Thymus (tissue), 11 donors: ENCODE measurements around the gene XPO4. TPM values are rescaled to one million over a fixed set of nuclear protein-coding genes. Genes with fewer than 3 reads are reported as not detected.

ENCODE experiments used
- DNase-seq, 9 donors: peaks; one replicate each; pipeline ENCODE4 v3.0.0-alpha.2; 2013; ENCODE audit warnings: low spot score in 9 of 9, low read depth in 6 of 9, missing footprints in 1 of 9
- H3K27ac ChIP-seq, 2 donors: one replicate each; pipeline ENCODE4 v1.5.1; 2013; ENCODE audit warnings: control low read depth in 1 of 2, low read depth in 1 of 2, low read length in 1 of 2, mild to moderate bottlenecking in 1 of 2, moderate library complexity in 1 of 2
- H3K27me3 ChIP-seq, 2 donors: one replicate each; pipeline ENCODE4 v1.5.1; 2013; ENCODE audit warnings: low read length in 1 of 2; ENCODE audit not compliant: control insufficient read depth in 2 of 2, insufficient read depth in 1 of 2
- H3K36me3 ChIP-seq, 2 donors: one replicate each; pipeline ENCODE4 v1.5.1; 2013; ENCODE audit warnings: low read length in 1 of 2, mild to moderate bottlenecking in 1 of 2, moderate library complexity in 1 of 2; ENCODE audit not compliant: control insufficient read depth in 2 of 2, insufficient read depth in 2 of 2
- H3K4me1 ChIP-seq, 2 donors: one replicate each; pipeline ENCODE4 v1.5.1; 2013; ENCODE audit warnings: low read length in 2 of 2; ENCODE audit not compliant: control insufficient read depth in 2 of 2, insufficient read depth in 2 of 2
- H3K4me3 ChIP-seq, 2 donors: one replicate each; pipeline ENCODE4 v1.5.1; 2013; ENCODE audit warnings: low read length in 2 of 2, control low read depth in 1 of 2, mild to moderate bottlenecking in 1 of 2
- H3K9me3 ChIP-seq, 2 donors: one replicate each; pipeline ENCODE4 v1.5.1; 2013; ENCODE audit warnings: low read length in 1 of 2, mild to moderate bottlenecking in 1 of 2; ENCODE audit not compliant: control insufficient read depth in 2 of 2, insufficient read depth in 1 of 2
- WGBS: extraction: QIAGEN DNeasy Blood & Tissue Kit; methylation state at CpG from one replicate; pipeline ENCODE4 v1.1.7; 2013; 5-methylcytosine and 5-hydroxymethylcytosine counted together
- polyA plus RNA-seq: library from polyadenylated mRNA; stranded (reverse); fragments of 200-250 nt; gene quantifications from one replicate; pipeline ENCODE4 v1.2.3, GENCODE V29; 2013
- total RNA-seq: library from RNA; stranded (reverse); fragments of 120-200 nt; gene quantifications from one replicate; pipeline ENCODE4 v1.2.4, GENCODE V29; 2013
- donor health status: healthy.

Gene XPO4
- total and polyA plus RNA-seq, 2 donors = 4.9 to 13.2 TPM

DNA sequence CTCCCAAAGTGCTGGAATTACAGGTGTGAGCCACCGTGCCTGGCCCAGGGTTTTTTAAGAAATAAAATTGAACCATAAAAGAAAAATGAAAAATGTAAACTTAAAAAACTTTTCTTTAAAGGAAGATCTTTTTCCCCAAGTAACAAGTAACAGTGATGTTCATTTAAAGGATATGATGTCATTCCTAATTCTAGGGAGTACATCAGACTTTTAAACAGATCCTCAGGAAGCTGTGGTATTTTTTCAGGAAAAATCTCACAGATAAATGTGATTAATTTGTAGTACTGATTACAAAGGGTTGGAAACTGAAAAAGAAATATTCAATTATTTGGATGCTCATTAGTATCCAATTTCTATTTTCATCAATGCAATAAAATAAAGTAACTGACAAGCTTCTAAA lies 114.2 kb downstream of the XPO4 start:
- H3K27ac ChIP-seq = no peak overlapping the region
- peaks cover 7 to 24% of the 10 kb centered on the region in 2 donors for H3K36me3 ChIP-seq
- no peak overlapping the region for H3K4me3 ChIP-seq
- WGBS = 98% methylated on average over 1 of the region's 1 CpG
- H3K27me3 ChIP-seq = no peaks in the 10 kb centered on the region
- DNase-seq = no peak
- H3K9me3 ChIP-seq = no peaks in the 10 kb centered on the region
- no peaks in the 10 kb centered on the region for H3K4me1 ChIP-seq

DNA sequence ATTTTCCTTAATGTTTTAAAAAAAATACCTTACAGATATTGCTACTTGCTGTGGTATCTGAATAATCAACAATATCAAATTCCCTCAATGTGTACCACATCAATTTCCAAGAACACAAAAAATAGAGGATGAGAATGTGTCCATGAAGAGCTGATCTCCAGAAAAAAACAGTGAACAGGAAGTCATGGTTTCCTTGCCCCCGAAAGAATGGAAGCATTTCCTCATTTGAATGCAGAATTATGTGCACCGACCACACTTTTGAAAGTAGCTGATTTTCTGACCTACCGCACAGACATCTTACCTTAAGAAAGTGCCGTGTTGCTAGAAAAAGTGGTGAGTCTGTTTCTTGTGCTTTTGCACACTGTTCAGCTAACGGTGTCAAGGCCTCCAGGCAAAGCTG lies 115.4 kb downstream of the XPO4 start:
- no peak overlapping the region for H3K4me3 ChIP-seq
- no peak overlapping the region for H3K27ac ChIP-seq
- H3K9me3 ChIP-seq = no peaks in the 10 kb centered on the region
- no peaks in the 10 kb centered on the region for H3K27me3 ChIP-seq
- H3K36me3 ChIP-seq = peaks cover 6 to 31% of the 10 kb centered on the region in 2 donors
- no peaks in the 10 kb centered on the region for H3K4me1 ChIP-seq
- 89% methylated on average over 5 of the region's 5 CpGs for WGBS
- no peak for DNase-seq

DNA sequence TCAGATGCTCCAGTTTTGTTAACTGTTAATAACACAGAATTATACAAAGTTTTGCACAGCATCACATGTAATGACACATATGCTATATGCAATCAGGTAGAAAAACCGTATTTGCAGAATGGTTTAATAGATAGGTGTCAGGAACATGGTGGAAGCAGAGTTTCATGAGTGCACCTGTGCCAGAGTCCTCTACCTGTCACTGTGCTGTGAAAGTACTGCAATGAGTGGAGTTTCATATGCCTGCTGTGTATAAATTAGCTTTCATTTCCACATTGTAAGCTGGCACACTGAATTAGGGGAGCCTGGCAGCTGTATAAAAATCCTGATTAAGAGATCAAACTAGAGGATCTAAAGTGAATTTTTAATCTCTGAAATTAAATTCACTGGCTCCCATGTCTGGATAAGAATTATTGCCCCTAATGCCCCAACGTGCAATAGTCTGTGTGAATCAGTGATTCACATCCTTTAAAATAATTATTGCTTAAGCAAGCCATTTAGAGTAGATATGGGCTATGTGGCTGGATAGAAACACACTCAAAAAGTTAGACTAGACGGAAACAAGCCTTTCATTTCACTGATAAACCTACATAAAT lies 120.3 kb downstream of the XPO4 start:
- Histone ChIP-seq H3K36me3 (peaks cover under 1 to 21% of the 10 kb centered on the region in 2 donors), H3K27me3 (no peaks in the 10 kb centered on the region), H3K4me1 (no peaks in the 10 kb centered on the region), H3K27ac (no peak overlapping the region), H3K4me3 (no peak overlapping the region), H3K9me3 (no peaks in the 10 kb centered on the region)
- WGBS = 98% methylated on average over 3 of the region's 3 CpGs
- DNase-seq = no peak

DNA sequence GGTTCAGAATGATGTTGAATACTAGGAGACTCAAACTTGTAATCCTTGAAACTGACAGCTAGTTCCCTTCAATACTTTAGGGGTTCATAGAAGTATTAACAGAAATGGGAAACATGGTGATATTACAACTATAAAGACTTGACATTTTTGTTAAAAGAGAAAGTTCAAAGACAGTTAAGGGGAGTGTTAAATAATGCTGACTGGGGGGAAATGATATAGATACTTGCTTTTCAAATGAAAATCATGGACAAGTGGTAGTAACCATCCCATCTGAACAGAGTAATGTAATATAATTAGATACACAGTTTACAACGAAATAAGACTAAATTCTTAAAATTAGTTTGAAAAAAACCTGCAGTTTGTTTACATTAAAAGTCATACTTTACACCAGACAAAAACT lies 122.2 kb downstream of the XPO4 start:
- Histone ChIP-seq H3K36me3 (peaks cover 0 to 16% of the 10 kb centered on the region in 2 donors), H3K4me1 (no peaks in the 10 kb centered on the region), H3K27me3 (no peaks in the 10 kb centered on the region), H3K27ac (no peak overlapping the region), H3K9me3 (no peaks in the 10 kb centered on the region), H3K4me3 (no peak overlapping the region)
- no peak for DNase-seq
- 97% methylated on average over 1 of the region's 1 CpG for WGBS

DNA sequence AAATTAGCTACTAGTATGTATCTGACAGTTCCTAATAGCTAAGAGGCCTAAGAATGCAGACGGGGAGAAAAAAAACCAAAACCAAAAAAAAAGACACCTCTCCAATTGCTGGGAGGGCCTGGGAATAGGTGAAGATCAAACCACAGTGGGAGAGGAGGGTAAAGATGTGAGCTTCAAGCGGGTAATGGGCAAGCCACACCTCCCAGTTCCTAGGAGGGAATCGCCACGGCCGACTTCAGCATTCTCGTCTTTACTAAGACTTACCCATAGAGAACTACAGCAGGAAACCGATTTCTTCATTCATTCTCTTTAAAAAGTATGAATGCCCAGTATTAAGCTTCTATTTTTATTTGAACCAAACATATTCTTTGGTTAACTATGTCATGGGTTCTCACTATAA lies 123.1 kb downstream of the XPO4 start:
- Histone ChIP-seq H3K27ac (no peak overlapping the region), H3K36me3 (peaks cover 0 to 11% of the 10 kb centered on the region in 2 donors), H3K4me3 (no peak overlapping the region), H3K27me3 (no peaks in the 10 kb centered on the region), H3K4me1 (peaks cover 0 to under 1% of the 10 kb centered on the region in 2 donors), H3K9me3 (no peaks in the 10 kb centered on the region)
- no peak for DNase-seq
- 97% methylated on average over 7 of the region's 7 CpGs for WGBS

DNA sequence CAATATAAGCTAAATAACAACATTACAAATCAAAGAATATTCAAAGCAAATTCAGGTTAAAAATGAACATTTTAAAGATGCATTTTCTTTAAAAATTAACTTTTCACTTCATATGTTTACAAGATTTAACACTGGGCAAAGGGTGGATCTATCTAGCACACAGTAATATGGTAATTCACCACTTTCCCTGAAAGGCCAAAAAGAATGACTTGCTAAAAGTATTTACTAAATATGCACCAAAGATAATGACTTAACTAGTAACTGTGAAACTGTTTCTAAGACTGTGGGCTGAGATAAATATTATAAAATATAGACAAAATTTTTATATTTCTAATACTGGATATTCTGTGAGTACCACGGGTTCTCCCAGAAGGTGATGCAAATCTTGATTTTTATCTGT lies 124.2 kb downstream of the XPO4 start:
- Histone ChIP-seq H3K4me1 (peaks cover 0 to 6% of the 10 kb centered on the region in 2 donors), H3K9me3 (no peaks in the 10 kb centered on the region), H3K36me3 (peaks cover 0 to 9% of the 10 kb centered on the region in 2 donors), H3K4me3 (no peak overlapping the region), H3K27me3 (no peaks in the 10 kb centered on the region), H3K27ac (no peak overlapping the region)
- DNase-seq = no peak
- 100% methylated on average over 1 of the region's 1 CpG for WGBS

DNA sequence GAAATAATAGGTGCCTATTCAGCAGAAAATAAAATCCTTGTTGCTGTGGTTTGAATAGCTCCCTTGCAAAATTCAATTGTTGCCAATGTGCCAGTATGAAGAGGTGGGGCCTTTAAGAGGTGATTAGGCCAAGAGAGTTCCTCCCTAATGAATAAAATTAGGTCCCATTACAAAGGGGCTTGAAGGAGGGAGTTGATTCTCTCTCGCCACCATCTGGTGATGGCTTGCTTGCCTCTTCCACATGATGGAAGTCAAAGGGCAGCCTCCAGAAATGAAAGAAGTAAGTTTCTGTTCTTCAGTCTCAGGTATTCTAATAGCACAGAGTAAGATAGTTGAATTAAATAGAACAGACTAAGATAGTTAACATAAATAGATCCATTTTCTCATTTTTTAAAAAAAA lies 125.8 kb downstream of the XPO4 start:
- H3K27ac ChIP-seq = no peak overlapping the region
- H3K36me3 ChIP-seq = no peaks in the 10 kb centered on the region
- peaks cover 0 to under 1% of the 10 kb centered on the region in 2 donors for H3K9me3 ChIP-seq
- DNase-seq = no peak
- H3K27me3 ChIP-seq = no peaks in the 10 kb centered on the region
- H3K4me3 ChIP-seq = no peak overlapping the region
- H3K4me1 ChIP-seq = peaks cover 9 to 16% of the 10 kb centered on the region in 2 donors
- WGBS = 100% methylated on average over 1 of the region's 1 CpG

DNA sequence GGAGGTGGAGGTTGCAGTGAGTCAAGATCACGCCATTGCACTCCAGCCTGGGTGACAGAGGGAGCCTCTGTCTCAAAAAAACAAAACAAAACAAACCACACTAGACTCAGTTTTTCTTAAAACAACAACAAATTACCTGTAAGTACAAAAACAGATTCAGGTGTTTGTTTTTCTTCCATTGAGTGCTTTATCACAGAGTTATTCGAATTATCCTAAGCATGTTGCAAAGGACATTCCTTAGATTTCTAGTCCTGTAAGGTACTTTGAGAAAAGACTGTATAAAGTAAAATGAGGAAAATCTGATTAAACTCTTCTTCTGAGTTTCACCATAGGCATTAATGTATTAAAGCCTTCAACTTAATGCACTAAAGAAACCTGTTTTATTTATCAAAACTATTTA lies 126.6 kb downstream of the XPO4 start:
- H3K27ac ChIP-seq = no peak overlapping the region
- DNase-seq = no peak
- H3K4me1 ChIP-seq = peaks cover 9 to 16% of the 10 kb centered on the region in 2 donors
- H3K9me3 ChIP-seq = peaks cover 0 to 3% of the 10 kb centered on the region in 2 donors
- no peak overlapping the region for H3K4me3 ChIP-seq
- no peaks in the 10 kb centered on the region for H3K27me3 ChIP-seq
- H3K36me3 ChIP-seq = peaks cover 0 to 6% of the 10 kb centered on the region in 2 donors
- 97% methylated on average over 2 of the region's 2 CpGs for WGBS

DNA sequence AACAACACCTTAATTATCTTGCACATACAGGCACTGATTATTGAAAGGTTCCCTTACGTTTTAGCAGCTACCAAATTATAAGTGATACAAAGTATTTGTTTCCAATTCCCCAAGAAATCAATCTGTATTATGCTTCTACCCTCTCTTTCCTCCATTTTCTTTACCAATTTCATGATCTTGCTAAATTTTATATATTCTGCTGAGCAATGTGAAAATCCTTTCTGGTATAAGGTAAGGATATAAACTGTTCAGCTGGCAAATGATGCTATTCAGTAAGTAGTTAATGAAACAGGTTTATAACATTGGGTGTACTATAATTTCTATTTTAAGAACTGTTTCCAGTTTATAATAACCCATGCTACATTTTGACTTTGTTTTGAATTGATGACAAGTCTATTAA lies 127.8 kb downstream of the XPO4 start:
- Histone ChIP-seq H3K27ac (no peak overlapping the region), H3K9me3 (peaks cover 0 to 3% of the 10 kb centered on the region in 2 donors), H3K36me3 (peaks cover 0 to 13% of the 10 kb centered on the region in 2 donors), H3K27me3 (no peaks in the 10 kb centered on the region), H3K4me3 (no peak overlapping the region), H3K4me1 (peaks cover 9 to 16% of the 10 kb centered on the region in 2 donors)
- WGBS = 94% methylated on average over 1 of the region's 1 CpG
- no peak for DNase-seq
